GM19372 (cell line): ENCODE results near the gene PLEK.
"Not testable (repeated sequence)": the region's sequence is repeated elsewhere in the genome, so short reads cannot be mapped to it uniquely, and the experiment has no call there.

ENCODE experiments used
- ATAC-seq: cut with Tn5 transposase; IDR thresholded peaks from one replicate; pipeline ENCODE4 v1.9.1; 2021; ENCODE audit warnings: mild to moderate bottlenecking, low read depth, moderate library complexity; ENCODE audit not compliant: unreplicated experiment

The PLEK gene

DNA sequence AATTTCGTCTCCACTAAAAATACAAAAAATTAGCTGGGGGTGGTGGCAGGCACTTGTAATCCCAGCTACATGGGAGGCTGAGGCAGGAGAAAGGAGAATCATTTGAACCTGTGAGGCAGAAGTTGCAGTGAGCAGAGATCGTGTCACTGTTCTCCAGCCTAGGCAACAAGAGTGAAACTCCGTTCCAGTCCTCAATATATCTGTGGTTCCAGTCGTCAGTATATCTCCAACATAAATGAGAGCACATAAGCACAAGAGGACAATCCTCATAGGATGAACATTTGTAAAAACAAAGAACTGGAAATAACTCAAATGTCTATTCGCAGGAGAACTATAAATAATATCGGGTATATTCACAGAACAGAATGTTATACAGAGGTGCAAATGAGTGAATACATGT, 13.1 kb upstream of the PLEK start:
- no peak for ATAC-seq

DNA sequence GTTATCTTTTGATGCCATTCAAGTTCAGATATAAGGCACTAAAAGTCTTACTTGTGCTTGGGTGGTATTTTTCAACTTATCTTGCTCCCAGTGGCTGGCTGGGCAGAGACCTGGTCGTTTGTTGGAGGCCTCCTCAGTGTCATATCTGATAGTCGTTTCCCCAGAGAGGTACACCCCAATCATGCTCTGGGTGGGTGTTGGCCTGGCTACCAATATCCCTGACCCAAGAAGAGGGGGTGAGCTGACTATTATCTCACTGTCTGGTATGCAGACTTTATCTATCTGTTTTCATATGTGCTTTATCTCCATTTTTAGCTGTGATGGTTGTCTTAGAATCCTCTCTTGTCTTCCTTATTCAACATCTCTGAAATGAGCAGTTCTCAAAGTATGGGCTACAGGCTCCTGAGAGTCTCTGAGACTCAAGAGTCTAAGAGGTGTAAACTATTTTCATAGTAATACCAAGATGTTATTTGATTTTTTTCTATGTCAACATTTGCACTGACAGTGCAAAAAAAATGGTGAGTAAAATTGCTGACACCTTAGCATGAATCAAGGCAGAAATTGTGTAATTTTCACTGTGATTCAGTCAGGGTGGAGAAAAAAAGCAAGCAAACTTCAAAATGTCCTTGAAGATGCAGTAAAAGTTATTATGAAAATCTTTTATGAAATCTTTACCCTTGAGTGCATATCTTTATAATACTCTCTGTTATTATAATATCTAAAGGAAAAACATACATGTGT, 12.3 kb upstream of the PLEK start:
- ATAC-seq, result no peak

GRCh38 chr2:68356599-68357239, 8.4 kb upstream of the PLEK start:
- ATAC-seq, result no peak

DNA sequence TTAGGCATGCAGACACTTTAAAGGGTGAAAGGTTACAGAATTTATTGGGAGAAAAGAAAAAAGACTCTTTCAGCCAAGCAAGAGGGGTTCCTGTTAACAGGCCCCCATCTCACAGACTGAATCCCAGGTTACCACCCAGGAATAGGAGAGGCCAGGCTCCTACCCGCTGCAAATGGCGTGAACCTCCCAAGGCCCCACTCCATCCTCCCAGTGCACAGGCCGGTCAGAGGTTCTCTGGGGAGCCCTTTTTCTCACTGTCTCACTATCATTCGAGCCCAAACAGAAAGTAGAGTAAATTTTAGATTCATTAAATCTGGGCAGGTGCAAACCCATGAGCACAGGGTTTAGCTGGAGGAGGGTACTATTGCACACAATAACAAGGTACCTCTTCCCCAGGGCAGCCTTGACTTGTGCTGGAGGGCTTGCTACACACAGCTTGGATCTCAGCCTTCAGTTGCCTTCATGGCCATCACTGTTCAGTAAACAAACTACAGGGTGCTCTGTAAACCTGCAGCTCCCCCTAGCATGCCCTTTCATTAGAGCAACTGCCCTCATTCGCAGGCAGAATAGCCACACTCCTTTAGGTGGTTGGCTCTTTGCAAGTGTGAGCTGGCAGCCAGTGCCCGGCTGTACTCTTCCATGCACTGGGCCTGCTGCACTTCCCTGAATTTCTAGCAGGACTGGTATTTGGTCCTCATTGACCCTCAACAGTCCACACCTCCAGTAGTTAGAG, 7.3 kb upstream of the PLEK start:
- peak; percentile 49 for ATAC-seq

GRCh38 chr2:68359889-68360288, 5.2 kb upstream of the PLEK start:
- no peak for ATAC-seq

- ATAC-seq, result no peak
These were observed 3.0 kb upstream of the PLEK start for GRCh38 chr2:68362069-68362468.

GRCh38 chr2:68362749-68363148, 2.3 kb upstream of the PLEK start:
- no peak for ATAC-seq

DNA sequence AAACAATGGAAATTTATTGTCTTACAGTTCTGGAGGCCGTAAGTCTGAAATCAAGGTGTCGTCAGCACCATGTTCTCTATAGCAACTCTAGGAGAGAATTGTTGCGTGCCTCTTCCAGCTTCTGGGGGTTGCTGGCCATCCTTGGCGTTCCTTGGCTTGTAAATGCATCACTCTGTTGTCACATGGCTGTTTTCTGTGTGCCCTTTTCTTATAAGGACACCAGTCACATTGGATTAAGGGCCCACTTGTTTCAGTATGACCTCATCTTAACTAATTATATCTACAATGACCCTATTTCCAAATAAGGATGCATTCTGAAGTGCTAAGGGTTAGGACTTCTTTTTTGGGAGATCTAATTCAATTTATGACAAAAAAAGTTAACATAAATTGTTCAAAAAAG, 1.4 kb upstream of the PLEK start:
- ATAC-seq, result no peak

- peak; percentile 37 for ATAC-seq
These were observed 1.0 kb downstream of the PLEK start for GRCh38 chr2:68366083-68366560.

DNA sequence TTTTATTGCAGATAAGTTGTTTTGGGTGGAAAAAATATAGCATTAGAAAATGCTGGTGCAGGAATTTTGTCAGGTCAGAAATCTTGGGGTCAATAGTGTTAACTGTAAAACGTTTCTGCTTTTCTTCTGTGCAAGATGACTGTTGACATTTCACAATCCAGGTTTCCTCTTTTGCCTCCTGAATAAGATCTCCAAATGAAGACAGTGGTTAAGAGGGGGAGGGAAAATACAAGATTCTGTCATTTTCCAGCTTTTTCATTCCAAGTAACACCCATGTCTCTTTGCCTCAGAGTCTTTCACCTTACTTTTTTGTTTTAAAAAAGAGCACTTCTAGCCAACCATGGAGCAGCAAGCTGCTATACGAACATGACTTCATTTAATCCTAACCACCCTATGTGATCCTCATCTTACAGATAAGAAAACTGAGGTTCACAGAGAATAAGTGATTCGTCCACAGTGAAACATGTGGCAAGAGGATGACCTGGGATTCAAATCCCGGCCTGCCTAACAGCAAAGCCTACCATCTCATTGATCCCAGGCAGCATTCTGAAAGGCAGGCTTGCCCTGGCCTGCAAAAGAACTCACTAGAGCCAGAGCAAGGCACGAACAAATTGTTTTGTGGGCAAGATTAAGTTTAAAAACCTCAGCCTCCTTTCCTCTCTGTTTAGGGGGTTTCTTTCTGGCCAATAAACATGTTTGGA, 3.0 kb downstream of the PLEK start:
- no peak for ATAC-seq

DNA sequence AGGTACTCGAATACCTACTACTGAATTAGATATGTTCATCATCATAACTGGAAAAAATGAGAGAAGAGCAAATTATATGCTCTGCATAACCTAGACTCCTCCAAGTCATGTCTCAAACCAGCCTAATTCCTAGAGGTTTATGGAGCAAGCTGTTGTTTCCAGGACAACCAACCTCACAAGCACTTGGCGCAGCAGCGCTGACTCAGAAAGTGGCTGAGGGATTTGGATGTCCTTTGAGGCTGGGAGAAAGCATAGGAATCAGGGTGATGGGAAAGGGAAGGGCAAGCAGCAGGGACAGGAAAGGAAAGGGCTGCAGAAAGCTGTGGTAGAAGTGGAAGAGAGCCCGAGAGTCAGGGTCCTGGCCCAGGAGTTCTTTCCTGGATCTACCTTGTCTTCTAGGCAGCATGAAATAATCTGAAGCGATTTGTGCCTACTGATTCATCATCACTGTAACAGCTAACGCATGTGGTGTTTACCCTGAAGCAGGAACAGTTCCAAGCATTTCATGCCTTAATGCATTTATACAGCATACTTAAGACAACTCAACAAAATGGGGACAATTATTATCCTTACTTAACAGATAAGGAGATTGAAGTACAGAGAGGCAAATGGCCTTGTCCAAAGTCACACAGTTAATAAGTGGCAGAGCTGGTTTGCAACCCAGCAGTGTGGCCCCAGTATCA, 3.7 kb downstream of the PLEK start:
- no peak for ATAC-seq

- ATAC-seq, result no peak
These were observed 4.3 kb downstream of the PLEK start for GRCh38 chr2:68369337-68369734.

DNA sequence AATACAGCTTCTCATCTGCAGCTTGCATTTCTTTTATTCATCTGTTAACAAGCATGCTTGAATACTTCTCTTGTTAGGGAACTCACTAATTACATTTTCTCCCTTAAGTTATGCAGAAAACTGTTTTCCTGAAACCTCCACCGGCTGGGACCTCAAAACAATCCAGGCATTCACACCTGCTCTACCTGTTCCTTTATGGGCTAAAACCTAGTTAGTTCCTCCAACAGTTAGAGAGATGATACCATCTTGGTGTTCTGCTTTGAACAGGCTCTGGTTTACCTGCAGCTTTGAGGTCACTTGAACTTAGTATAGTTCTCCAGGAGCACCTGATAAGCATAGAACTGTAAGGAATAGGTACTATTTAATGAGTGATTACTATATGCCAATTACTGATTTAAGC, 6.1 kb downstream of the PLEK start:
- no peak for ATAC-seq

GRCh38 chr2:68371581-68371980, 6.5 kb downstream of the PLEK start:
- ATAC-seq, result no peak

- ATAC-seq, result no peak
These were observed 7.4 kb downstream of the PLEK start for GRCh38 chr2:68372485-68372884.

DNA sequence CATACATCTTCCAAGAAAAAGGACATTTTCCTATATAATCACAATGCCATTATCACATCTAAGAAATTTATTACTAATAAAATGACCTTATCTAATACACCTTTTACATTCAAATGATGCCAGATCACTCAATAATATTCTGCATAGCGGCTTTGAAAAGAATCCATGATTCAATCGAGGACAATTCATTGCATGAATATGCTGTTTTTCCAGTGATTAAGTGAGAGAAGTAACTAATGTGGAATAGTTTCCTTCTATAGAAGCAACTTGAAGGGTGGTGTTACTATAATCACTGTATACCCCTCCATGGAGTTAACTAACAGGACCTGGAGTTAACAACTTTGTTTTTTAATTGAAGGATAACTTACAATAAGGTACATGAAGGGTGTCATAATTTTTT, 9.1 kb downstream of the PLEK start:
- ATAC-seq, result no peak

- ATAC-seq, result no peak
These were observed 10.5 kb downstream of the PLEK start for GRCh38 chr2:68375582-68375981.

DNA sequence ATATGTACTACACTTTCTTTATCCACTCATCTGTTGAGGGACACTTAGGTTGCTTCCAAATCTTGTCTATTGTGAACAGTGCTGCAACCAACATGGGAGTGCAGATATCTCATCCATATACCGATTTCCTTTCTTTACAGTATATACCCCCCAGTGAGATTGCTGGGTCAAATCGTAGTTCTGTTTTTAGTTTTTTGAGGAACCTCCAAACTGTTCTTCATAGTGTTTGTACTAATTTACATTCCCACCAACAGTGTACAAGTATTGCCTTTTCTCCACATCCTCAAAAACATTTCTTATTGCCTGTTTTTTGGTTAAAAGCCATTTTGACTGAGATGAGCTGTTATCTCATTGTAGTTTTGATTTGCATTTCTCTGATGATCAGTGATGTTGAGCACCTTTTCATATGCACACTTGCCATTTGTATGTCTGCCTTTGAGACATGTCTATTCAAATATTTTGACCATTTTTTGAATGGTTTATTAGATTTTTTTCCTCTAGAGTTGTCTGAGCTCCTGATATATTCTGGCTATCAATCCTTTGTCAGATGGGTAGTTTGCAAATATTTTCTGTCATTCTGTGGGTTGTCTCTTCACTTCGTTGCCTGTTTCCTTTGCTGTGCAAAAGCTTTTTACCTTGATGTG, 12.2 kb downstream of the PLEK start:
- no peak for ATAC-seq

DNA sequence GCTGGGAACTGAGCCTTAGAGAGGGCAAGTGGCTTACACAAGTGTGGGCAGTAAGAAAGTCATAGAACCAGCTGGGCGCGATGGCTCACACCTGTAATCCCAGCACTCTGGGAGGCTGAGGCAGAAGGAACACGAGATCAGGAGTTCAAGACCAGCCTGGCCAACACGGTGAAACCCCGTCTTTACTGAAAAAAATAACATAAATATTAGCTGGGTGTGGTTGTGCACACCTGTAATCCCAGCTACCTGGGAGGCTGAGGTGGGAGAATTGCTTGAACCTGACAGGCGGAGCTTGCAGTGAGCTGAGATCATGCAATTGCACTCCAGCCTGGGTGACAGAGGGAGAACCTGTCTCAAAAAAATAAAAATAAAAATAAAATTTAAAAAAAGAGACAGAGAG, 13.7 kb downstream of the PLEK start:
- ATAC-seq, result not testable (repeated sequence)

GRCh38 chr2:68379184-68379708, 14.2 kb downstream of the PLEK start:
- ATAC-seq, result no peak
